Epithelial cell of proximal tubule (primary cell): ENCODE results near the gene PHYHD1. TPM values are rescaled to one million over a fixed set of nuclear protein-coding genes. Genes with fewer than 3 reads are reported as not detected.
"Not testable (repeated sequence)": the region's sequence is repeated elsewhere in the genome, so short reads cannot be mapped to it uniquely, and the experiment has no call there.

Experiments used
- DNase-seq: peaks from one replicate; pipeline ENCODE4 v3.0.0-alpha.2; 2011; ENCODE audit warnings: low read depth
- H3K4me3 ChIP-seq: 2 replicates; pipeline ENCODE4 v1.5.1; 2011; ENCODE audit warnings: low read depth, mild to moderate bottlenecking, low read length
- total RNA-seq: library from RNA; depleted of rRNA; stranded (reverse); fragments of >200 nt; gene quantifications from 2 replicates; pipeline ENCODE4 v1.2.3, GENCODE V29; 2015
- TF ChIP-seq, protein P1 (sequence below): conservative IDR thresholded peaks from 2 replicates; pipeline ENCODE4 v1.5.1; 2012; ENCODE audit warnings: low read depth, mild to moderate bottlenecking, low read length

Gene PHYHD1
- total RNA-seq, 1 donor from 2014 or later: 21.2 TPM

DNA sequence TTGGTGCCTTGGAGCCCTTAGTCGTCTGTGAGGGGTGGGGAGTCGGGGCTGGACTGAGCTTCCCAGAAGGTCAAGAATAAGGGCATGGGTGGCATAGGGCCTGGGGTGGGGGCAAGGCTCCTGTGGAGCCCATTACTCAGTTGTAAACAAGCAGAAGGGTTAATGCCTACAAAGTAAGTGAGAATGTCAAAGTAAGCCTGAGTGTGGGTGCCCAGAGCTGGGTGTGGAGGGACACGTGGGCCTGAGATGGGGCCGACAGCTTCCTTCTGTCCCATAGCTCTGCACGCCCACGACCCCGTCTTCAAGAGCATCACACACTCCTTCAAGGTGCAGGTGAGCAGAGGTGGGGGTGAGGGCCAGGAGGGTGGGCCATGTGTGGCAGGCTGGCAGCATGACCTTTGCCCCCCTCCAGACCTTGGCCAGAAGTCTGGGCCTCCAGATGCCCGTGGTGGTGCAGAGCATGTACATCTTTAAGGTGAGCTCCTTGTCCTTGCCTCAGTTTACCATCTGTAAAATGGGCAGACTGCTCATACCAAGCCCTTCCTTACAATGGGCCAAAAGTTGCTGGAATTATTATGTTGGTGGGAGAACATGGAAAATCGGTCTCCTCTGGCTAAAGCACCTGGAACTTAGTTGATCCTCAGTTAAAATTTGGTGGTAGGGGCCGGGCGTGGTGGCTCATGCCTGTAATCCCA, 15.5 kb downstream of the PHYHD1 start:
- no peak overlapping the region for H3K4me3 ChIP-seq
- TF ChIP-seq, protein P1, sequence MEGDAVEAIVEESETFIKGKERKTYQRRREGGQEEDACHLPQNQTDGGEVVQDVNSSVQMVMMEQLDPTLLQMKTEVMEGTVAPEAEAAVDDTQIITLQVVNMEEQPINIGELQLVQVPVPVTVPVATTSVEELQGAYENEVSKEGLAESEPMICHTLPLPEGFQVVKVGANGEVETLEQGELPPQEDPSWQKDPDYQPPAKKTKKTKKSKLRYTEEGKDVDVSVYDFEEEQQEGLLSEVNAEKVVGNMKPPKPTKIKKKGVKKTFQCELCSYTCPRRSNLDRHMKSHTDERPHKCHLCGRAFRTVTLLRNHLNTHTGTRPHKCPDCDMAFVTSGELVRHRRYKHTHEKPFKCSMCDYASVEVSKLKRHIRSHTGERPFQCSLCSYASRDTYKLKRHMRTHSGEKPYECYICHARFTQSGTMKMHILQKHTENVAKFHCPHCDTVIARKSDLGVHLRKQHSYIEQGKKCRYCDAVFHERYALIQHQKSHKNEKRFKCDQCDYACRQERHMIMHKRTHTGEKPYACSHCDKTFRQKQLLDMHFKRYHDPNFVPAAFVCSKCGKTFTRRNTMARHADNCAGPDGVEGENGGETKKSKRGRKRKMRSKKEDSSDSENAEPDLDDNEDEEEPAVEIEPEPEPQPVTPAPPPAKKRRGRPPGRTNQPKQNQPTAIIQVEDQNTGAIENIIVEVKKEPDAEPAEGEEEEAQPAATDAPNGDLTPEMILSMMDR: no peak
- no peak for DNase-seq

DNA sequence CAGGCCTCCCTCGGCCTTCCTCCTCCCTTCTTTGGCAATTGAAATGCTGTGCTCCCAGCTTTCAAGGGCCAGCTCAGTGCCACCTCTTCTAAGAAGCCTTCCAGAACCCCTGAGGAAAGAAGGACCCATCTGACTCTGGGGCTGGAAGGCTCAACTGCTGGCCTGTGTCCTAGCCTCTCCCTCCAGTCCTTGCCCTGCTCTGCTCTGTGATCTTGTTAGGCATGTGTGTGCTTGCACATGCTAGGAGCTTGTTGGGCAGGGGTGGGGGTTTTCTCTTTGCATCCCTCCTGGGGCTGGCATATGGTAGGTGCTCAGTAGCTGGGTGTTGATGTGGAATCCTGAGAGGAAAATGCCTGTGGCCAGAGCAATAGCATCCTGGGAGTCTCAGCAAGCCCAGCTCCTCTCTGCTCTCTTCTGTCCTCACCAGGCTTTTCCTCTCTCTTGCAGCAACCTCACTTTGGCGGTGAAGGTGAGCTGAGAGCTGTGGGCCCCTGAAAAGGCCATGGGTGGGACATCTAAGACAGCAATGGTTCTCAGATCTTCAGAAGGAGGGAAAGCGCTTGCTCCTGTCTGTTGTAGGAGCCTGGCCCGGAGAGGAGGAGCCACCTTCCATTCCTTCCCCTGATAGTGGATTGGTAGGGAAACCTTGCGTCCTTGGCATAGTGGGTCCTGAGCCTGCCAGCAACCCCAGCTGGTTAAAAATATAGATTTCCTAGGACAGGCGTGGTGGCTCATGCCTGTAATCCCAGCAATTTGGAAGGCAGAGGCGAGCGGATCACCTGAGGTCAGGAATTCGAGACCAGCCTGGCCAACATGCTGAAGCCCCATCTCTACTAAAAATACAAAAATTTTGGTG, 16.8 kb downstream of the PHYHD1 start:
- DNase-seq: no peak
- TF ChIP-seq, protein P1: no peak
- no peak overlapping the region for H3K4me3 ChIP-seq

DNA sequence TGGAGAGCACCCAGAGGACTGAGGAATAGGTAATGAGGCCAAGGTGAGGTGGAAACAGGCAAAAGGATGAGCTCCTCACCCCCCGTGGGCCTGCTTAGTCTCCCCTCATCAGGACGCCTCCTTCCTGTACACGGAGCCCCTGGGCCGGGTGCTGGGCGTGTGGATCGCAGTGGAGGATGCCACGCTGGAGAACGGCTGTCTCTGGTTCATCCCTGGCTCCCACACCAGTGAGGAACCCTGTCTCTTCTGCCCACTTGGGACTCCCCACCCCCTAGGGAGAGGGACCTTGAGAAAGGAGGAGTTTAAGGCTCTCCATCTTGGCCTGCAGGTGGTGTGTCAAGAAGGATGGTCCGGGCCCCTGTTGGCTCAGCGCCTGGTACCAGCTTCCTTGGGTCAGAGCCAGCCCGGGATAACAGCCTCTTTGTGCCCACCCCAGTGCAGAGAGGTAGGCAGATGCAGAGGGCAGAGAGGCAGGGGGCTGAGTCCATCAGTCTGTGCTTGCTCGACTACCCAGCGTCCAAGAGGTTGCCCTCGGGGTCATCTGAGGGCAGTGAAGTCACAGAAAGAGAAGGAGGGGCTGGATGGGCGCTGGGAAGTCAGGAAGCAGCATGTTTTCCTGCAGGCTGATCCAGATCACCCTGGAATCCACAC, 19.6 kb downstream of the PHYHD1 start:
- H3K4me3 ChIP-seq: no peak overlapping the region
- no peak for DNase-seq
- TF ChIP-seq, protein P1: no peak

DNA sequence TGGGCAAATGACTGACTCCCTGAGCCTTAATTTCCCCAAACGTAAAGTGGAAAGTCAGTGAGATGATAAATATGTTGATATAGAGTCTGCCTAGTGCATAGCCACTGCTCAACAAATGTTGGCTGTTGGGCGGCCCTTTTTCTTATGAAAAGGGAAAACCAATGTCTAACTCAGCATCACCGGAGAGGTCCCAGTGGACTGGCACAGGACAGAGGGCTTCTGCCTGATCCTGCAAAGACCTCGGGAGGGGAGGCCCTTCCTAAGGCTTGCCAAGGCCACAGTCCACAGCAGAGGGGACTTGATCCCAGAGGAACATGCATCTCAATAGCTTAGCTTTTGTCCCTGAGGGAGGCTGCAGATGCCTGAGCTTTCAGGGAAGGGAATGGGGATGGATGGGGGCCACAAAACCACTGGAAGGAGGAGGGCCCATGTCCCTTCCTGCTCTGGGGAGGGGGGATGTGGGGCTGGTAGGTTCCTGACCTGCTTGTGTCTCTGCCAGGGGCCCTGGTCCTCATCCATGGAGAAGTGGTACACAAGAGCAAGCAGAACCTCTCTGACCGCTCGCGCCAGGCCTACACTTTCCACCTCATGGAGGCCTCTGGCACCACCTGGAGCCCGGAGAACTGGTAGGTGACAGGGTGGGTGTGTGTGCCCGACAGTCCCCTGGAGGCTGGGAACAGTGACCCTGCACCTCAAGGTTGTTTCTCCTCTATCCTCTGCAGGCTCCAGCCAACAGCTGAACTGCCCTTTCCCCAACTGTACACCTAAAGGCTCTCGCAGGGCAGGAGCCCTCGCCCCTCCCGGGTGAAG, 20.4 kb downstream of the PHYHD1 start:
- TF ChIP-seq, protein P1: no peak
- H3K4me3 ChIP-seq: no peak overlapping the region
- no peak for DNase-seq

DNA sequence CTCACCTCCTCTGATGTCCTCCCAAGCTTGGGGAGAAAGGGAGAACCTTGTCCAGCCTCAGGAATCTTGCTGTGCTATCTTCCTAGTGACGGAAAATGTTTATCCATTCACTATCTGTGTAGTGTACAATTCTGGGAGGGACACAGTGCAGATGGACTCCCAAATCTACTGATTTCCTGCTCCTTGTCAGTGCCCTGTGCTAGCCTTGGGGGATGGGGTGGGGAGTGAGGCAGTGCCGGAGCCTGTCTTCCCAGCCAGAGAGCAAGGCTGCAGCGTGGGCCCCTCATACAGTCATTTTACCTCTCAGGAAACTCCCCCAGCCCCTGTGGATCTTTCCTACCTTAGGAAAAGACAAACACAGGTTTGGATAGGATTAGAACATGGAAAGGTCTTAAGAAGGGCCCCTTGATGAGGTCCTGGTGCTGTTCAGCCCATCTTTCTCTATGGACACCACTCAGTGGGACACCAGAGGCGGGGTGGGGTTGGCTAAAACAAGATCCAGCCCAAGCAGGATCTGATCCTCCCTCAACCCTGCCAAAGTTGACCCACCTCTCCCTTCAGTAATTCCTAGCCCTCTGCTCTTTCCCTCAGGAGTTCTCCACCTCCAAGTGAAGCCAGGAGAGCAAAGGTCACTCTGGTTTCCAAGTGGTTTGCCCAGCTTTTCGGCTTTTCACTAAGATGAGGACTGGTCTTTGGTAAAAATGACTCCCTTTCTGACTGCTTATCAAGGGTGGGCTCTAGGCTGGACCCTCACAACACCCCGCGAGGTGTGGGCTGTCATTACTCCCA, 23.2 kb downstream of the PHYHD1 start:
- no peak for DNase-seq
- H3K4me3 ChIP-seq: no peak overlapping the region
- TF ChIP-seq, protein P1: no peak

DNA sequence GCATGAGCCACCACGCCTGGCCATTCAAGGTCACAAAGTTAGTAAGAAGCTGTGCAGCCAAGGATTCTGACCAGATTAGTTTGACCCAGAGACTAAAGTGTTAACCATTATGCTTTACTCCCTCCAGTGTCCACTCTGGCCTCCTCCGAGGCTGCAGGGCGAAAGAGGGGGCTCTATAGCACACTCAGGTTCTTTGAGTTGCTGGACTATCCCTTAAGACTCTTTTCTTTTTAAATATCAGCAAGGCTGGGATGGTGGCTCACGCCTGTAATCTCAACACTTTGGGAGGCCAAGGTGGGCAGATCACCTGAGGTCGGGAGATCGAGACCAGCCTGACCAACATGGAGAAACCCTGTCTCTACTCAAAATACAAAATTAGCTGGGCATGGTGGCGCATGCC, 24.2 kb downstream of the PHYHD1 start:
- DNase-seq, H3K4me3 ChIP-seq: not testable (repeated sequence)
